PFSK-1 (cell line): ENCODE data around the gene PATL2.

Experiments
- FOXP2 ChIP-seq: optimal IDR thresholded peaks from 2 replicates; pipeline ENCODE3; 2011; ENCODE audit warnings: borderline replicate concordance, control low read depth, inconsistent platforms; ENCODE audit not compliant: insufficient read depth; ENCODE audit errors: extremely low read length, extremely low read depth
- POLR2AphosphoS5 ChIP-seq: IDR thresholded peaks from 2 replicates; pipeline ENCODE4 v1.6.1; 2012; ENCODE audit warnings: low read depth, mild to moderate bottlenecking, control low read depth, low read length, moderate library complexity
- SIN3A ChIP-seq: IDR thresholded peaks from 2 replicates; pipeline ENCODE4 v1.6.1; 2012; ENCODE audit warnings: mild to moderate bottlenecking, low read length, moderate library complexity, borderline replicate concordance; ENCODE audit not compliant: insufficient read depth
- TAF1 ChIP-seq: IDR thresholded peaks from 2 replicates; pipeline ENCODE4 v1.6.1; 2012; ENCODE audit warnings: low read length, control low read depth, borderline replicate concordance; ENCODE audit not compliant: insufficient read depth
- TF ChIP-seq, protein P1 (sequence below), 2 experiments: IDR thresholded peaks; 2 replicates each; pipeline versions ENCODE4 v1.6.1 to v1.8.0; 2011 to 2012; ENCODE audit warnings: low read depth in 2 of 2, low read length in 2 of 2, control low read depth in 1 of 2, inconsistent platforms in 1 of 2, mild to moderate bottlenecking in 1 of 2, moderate library complexity in 1 of 2; ENCODE audit not compliant: insufficient read depth in 1 of 2

The PATL2 gene

GRCh38 chr15:44718927-44719292 is 7.8 kb upstream of the PATL2 start:
- TF ChIP-seq TAF1 (no peak), FOXP2 (no peak), SIN3A (no peak), POLR2AphosphoS5 (no peak)
- TF ChIP-seq, protein P1, sequence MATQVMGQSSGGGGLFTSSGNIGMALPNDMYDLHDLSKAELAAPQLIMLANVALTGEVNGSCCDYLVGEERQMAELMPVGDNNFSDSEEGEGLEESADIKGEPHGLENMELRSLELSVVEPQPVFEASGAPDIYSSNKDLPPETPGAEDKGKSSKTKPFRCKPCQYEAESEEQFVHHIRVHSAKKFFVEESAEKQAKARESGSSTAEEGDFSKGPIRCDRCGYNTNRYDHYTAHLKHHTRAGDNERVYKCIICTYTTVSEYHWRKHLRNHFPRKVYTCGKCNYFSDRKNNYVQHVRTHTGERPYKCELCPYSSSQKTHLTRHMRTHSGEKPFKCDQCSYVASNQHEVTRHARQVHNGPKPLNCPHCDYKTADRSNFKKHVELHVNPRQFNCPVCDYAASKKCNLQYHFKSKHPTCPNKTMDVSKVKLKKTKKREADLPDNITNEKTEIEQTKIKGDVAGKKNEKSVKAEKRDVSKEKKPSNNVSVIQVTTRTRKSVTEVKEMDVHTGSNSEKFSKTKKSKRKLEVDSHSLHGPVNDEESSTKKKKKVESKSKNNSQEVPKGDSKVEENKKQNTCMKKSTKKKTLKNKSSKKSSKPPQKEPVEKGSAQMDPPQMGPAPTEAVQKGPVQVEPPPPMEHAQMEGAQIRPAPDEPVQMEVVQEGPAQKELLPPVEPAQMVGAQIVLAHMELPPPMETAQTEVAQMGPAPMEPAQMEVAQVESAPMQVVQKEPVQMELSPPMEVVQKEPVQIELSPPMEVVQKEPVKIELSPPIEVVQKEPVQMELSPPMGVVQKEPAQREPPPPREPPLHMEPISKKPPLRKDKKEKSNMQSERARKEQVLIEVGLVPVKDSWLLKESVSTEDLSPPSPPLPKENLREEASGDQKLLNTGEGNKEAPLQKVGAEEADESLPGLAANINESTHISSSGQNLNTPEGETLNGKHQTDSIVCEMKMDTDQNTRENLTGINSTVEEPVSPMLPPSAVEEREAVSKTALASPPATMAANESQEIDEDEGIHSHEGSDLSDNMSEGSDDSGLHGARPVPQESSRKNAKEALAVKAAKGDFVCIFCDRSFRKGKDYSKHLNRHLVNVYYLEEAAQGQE (IDR thresholded peaks at IDR 0.05; ENCODE audit: insufficient read depth in 1 of 2, low read depth in 2 of 2, low read length in 2 of 2), result no peak

GRCh38 chr15:44718180-44718926 is 7.2 kb upstream of the PATL2 start:
- TF ChIP-seq TAF1 (no peak), FOXP2 (no peak), SIN3A (no peak), POLR2AphosphoS5 (no peak)
- TF ChIP-seq, protein P1 (IDR thresholded peaks at IDR 0.05; ENCODE audit: insufficient read depth in 1 of 2, low read depth in 2 of 2, low read length in 2 of 2), result no peak

DNA sequence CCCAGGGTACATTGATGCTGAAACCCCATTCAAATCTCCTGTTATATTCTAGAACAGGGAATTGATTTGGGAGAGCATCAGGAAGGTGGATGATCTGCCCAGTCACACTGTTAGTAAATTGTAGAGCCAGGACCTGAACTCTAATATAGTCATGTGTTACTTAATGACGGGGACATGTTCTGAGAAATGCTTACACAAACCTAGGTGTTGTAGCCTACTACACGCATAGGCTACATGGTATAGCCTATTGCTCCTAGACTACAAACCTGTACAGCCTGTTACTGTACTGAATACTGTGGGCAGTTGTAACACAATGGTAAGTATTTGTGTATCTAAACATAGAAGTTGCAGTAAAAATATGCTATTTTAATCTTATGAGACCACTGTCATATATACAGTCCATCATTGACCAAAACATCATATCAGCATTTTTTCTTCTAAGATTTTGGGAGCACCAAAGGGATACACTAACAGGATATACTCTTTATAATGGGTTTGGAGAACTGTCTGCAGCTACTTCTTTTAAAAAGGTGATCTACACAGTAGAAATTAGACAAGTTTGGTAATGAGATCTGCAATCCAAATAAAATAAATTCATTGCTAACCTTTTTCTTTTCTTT is 6.0 kb upstream of the PATL2 start:
- TF ChIP-seq FOXP2, result no peak
- no peak for TF ChIP-seq POLR2AphosphoS5
- no peak for TF ChIP-seq SIN3A
- TF ChIP-seq, protein P1 (IDR thresholded peaks at IDR 0.05; ENCODE audit: insufficient read depth in 1 of 2, low read depth in 2 of 2, low read length in 2 of 2), result no peak
- TF ChIP-seq TAF1, result no peak

- TF ChIP-seq SIN3A (no peak), POLR2AphosphoS5 (no peak), FOXP2 (no peak), TAF1 (no peak)
- TF ChIP-seq, protein P1 (IDR thresholded peaks at IDR 0.05; ENCODE audit: insufficient read depth in 1 of 2, low read depth in 2 of 2, low read length in 2 of 2), result no peak
Measured at GRCh38 chr15:44715797-44716334, 4.7 kb upstream of the PATL2 start.
